Measurements from ENCODE around the gene ZKSCAN8. TPM values are rescaled to one million over a fixed set of nuclear protein-coding genes. Genes with fewer than 3 reads are reported as not detected.

ZKSCAN8 gene
- total and polyA plus RNA-seq, 2 experiments from 2014 or later = 4.1 to 12.0 TPM

GRCh38 chr6:28159029-28159607, 17.4 kb downstream of the ZKSCAN8 start:
- H3K4me2 ChIP-seq (ENCODE audit: unreplicated experiment) = no peak overlapping the region
- H3K27me3 ChIP-seq (replicated peaks; ENCODE audit: insufficient read depth) = no peaks in the 10 kb centered on the region
- no peaks in the 10 kb centered on the region for H3K4me1 ChIP-seq (ENCODE audit: insufficient read depth)
- no peaks in the 10 kb centered on the region for H3K9me3 ChIP-seq (ENCODE audit: low read depth)
- H4K20me1 ChIP-seq (ENCODE audit: insufficient read depth) = no peaks in the 10 kb centered on the region
- H3F3A ChIP-seq (ENCODE audit: insufficient read depth) = peaks cover 36% of the 10 kb centered on the region
- TF ChIP-seq EZH2phosphoT487 (IDR thresholded peaks at IDR 0.05; ENCODE audit: insufficient read depth, low read depth) (no peak), EZH2 (IDR thresholded peaks at IDR 0.05; ENCODE audit: insufficient read depth, poor library complexity, severe bottlenecking) (no peak)
- H3K79me2 ChIP-seq (ENCODE audit: insufficient read depth) = no peaks in the 10 kb centered on the region
- H3K4me3 ChIP-seq = no peak overlapping the region
- no peak overlapping the region for H3K27ac ChIP-seq
- no peak overlapping the region for H3K9ac ChIP-seq
- in situ Hi-C loops (cut with MboI) = no loop called here
- H2AFZ ChIP-seq = no peak overlapping the region
- H3K36me3 ChIP-seq (ENCODE audit: low read depth) = peaks cover 31% of the 10 kb centered on the region
- WGBS, 2 experiments (ENCODE audit: low coverage in 1 of 2, low lambda C conversion rate in 2 of 2, missing lambda C conversion rate in 2 of 2) = 95 to 96% methylated on average over 4 of the region's 4 CpGs
- no peak for DNase-seq
- H3K9me2 ChIP-seq (ENCODE audit: insufficient read depth) = no peaks in the 10 kb centered on the region

DNA sequence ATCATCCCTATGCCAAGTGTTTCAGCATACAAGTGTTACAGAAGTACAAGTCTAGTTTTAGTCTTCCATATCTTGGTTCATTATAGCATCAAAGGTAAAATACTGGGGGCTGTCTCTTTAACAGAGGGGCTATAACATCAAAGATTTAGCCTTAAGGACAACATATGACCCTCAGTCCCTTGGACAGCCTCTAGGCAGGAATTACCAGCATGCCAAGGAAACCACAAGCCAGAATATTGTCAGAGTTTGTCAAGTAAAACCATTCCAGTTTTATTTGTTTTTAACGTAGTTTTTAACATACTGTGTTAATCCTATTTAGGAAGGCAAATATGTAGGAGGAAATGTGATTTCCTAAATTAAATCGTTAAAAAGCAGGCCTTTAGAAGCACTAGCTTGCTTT, 18.6 kb downstream of the ZKSCAN8 start:
- TF ChIP-seq EZH2phosphoT487 (IDR thresholded peaks at IDR 0.05; ENCODE audit: insufficient read depth, low read depth) (no peak), EZH2 (IDR thresholded peaks at IDR 0.05; ENCODE audit: insufficient read depth, poor library complexity, severe bottlenecking) (no peak)
- no peak overlapping the region for H2AFZ ChIP-seq
- in situ Hi-C loops (cut with MboI) = no loop called here
- H3K9me3 ChIP-seq (ENCODE audit: low read depth) = no peaks in the 10 kb centered on the region
- H3K4me1 ChIP-seq (ENCODE audit: insufficient read depth) = no peaks in the 10 kb centered on the region
- no peaks in the 10 kb centered on the region for H3K27me3 ChIP-seq (replicated peaks; ENCODE audit: insufficient read depth)
- peaks cover 36% of the 10 kb centered on the region for H3F3A ChIP-seq (ENCODE audit: insufficient read depth)
- no peaks in the 10 kb centered on the region for H3K9me2 ChIP-seq (ENCODE audit: insufficient read depth)
- no peak overlapping the region for H3K4me3 ChIP-seq
- H3K27ac ChIP-seq = no peak overlapping the region
- no peaks in the 10 kb centered on the region for H4K20me1 ChIP-seq (ENCODE audit: insufficient read depth)
- no peaks in the 10 kb centered on the region for H3K79me2 ChIP-seq (ENCODE audit: insufficient read depth)
- no peak for DNase-seq
- H3K4me2 ChIP-seq (ENCODE audit: unreplicated experiment) = no peak overlapping the region
- peaks cover 20% of the 10 kb centered on the region for H3K36me3 ChIP-seq (ENCODE audit: low read depth)
- H3K9ac ChIP-seq = no peak overlapping the region
- 50 to 55% methylated on average over 2 of the region's 2 CpGs for WGBS, 2 experiments (ENCODE audit: low coverage in 1 of 2, low lambda C conversion rate in 2 of 2, missing lambda C conversion rate in 2 of 2)

GRCh38 chr6:28161410-28162079, 19.9 kb downstream of the ZKSCAN8 start:
- H3K9ac ChIP-seq = peak overlapping the region; percentile 61
- no peaks in the 10 kb centered on the region for H3K27me3 ChIP-seq (replicated peaks; ENCODE audit: insufficient read depth)
- H3K4me1 ChIP-seq (ENCODE audit: insufficient read depth) = peaks cover 4% of the 10 kb centered on the region
- H4K20me1 ChIP-seq (ENCODE audit: insufficient read depth) = no peaks in the 10 kb centered on the region
- 3 to 5% methylated on average over 31 to 32 of the region's 32 CpGs for WGBS, 2 experiments (ENCODE audit: low coverage in 1 of 2, low lambda C conversion rate in 2 of 2, missing lambda C conversion rate in 2 of 2)
- H3K9me2 ChIP-seq (ENCODE audit: insufficient read depth) = no peaks in the 10 kb centered on the region
- peak overlapping the region; percentile 97 for H2AFZ ChIP-seq
- peak overlapping the region; percentile 78 for H3K4me3 ChIP-seq
- H3K36me3 ChIP-seq (ENCODE audit: low read depth) = peaks cover 7% of the 10 kb centered on the region
- H3K79me2 ChIP-seq (ENCODE audit: insufficient read depth) = no peaks in the 10 kb centered on the region
- H3K9me3 ChIP-seq (ENCODE audit: low read depth) = no peaks in the 10 kb centered on the region
- peaks cover 35% of the 10 kb centered on the region for H3F3A ChIP-seq (ENCODE audit: insufficient read depth)
- in situ Hi-C loops (cut with MboI) = no loop called here
- peak overlapping the region; percentile 84 for H3K4me2 ChIP-seq (ENCODE audit: unreplicated experiment)
- H3K27ac ChIP-seq = no peak overlapping the region
- DNase-seq = peak; percentile 80
- TF ChIP-seq EZH2 (IDR thresholded peaks at IDR 0.05; ENCODE audit: insufficient read depth, poor library complexity, severe bottlenecking) = no peak
- TF ChIP-seq EZH2phosphoT487 (IDR thresholded peaks at IDR 0.05; ENCODE audit: insufficient read depth, low read depth) = no peak

DNA sequence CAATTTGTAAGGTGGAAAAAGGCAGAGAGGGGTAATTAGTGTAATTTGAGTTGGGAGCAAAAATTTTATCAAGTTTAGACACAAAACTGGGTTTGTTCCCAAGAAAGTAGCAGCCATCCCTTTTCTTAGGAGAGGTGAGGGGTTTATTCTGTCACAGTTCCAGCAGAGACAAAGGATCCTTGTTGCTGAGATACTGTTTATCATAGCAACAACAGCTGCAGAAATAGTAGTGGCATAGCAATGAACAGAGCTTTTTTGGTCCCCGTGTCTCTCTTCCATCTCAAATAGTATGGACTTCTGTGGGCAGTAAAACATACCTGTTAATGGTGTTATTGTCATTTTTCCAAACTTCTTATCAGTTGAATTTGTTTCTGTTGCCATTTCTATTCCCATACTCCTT, 23.9 kb downstream of the ZKSCAN8 start:
- Histone ChIP-seq H3K4me3 (no peak overlapping the region), H3K9me3 (ENCODE audit: low read depth) (no peaks in the 10 kb centered on the region)

More for the DNA sequence above, 23.9 kb downstream of the ZKSCAN8 start:
- Histone ChIP-seq H3K27ac (no peak overlapping the region), H3K4me2 (ENCODE audit: unreplicated experiment) (no peak overlapping the region), H3K36me3 (ENCODE audit: low read depth) (no peaks in the 10 kb centered on the region), H3K9me2 (ENCODE audit: insufficient read depth) (no peaks in the 10 kb centered on the region), H3K27me3 (replicated peaks; ENCODE audit: insufficient read depth) (no peaks in the 10 kb centered on the region), H2AFZ (no peak overlapping the region), H3K9ac (no peak overlapping the region), H3K79me2 (ENCODE audit: insufficient read depth) (no peaks in the 10 kb centered on the region), H4K20me1 (ENCODE audit: insufficient read depth) (no peaks in the 10 kb centered on the region), H3K4me1 (ENCODE audit: insufficient read depth) (peaks cover 16% of the 10 kb centered on the region), H3F3A (ENCODE audit: insufficient read depth) (peaks cover 27% of the 10 kb centered on the region)
- no peak for DNase-seq
- TF ChIP-seq EZH2phosphoT487 (IDR thresholded peaks at IDR 0.05; ENCODE audit: insufficient read depth, low read depth) (no peak), EZH2 (IDR thresholded peaks at IDR 0.05; ENCODE audit: insufficient read depth, poor library complexity, severe bottlenecking) (no peak)
- WGBS, 2 experiments (ENCODE audit: low coverage in 1 of 2, low lambda C conversion rate in 2 of 2, missing lambda C conversion rate in 2 of 2) = 88 to 94% methylated on average over 1 of the region's 1 CpG
- in situ Hi-C loops (cut with MboI) = no loop called here

All from GM23248 (cell line).